Stimulated activated CD4-positive, alpha-beta T cell treated with anti-CD3 and anti-CD28 coated beads, Interleukin-15, amount 100 ng/mL, for 24 hours (primary cell): ENCODE measurements around the gene MYO18A.

Source experiments
- DNase-seq: peaks from one replicate; pipeline ENCODE4 v3.0.0-alpha.2; 2020

Gene MYO18A

GRCh38 chr17:29073045-29073444 lies 107.2 kb downstream of the MYO18A start:
- DNase-seq = no peak

GRCh38 chr17:29071303-29071702 lies 108.9 kb downstream of the MYO18A start:
- DNase-seq = no peak

GRCh38 chr17:29070781-29071180 lies 109.4 kb downstream of the MYO18A start:
- no peak for DNase-seq

- DNase-seq = no peak
Measured at GRCh38 chr17:29070308-29070707, 109.9 kb downstream of the MYO18A start.

GRCh38 chr17:29069526-29070041 lies 110.6 kb downstream of the MYO18A start:
- no peak for DNase-seq

- no peak for DNase-seq
Measured at GRCh38 chr17:29068818-29069217, 111.4 kb downstream of the MYO18A start.

GRCh38 chr17:29066606-29067005 lies 113.6 kb downstream of the MYO18A start:
- DNase-seq = no peak

GRCh38 chr17:29066047-29066446 lies 114.2 kb downstream of the MYO18A start:
- no peak for DNase-seq

- DNase-seq = no peak
Measured at GRCh38 chr17:29063992-29064391, 116.2 kb downstream of the MYO18A start.

GRCh38 chr17:29062215-29062614 lies 118.0 kb downstream of the MYO18A start:
- DNase-seq = no peak

- DNase-seq = no peak
Measured at GRCh38 chr17:29061036-29061435, 119.2 kb downstream of the MYO18A start.

- DNase-seq = no peak
Measured at GRCh38 chr17:29060475-29060874, 119.7 kb downstream of the MYO18A start.

- no peak for DNase-seq
Measured at GRCh38 chr17:29059281-29059680, 120.9 kb downstream of the MYO18A start.

- DNase-seq = no peak
Measured at GRCh38 chr17:29058391-29058790, 121.8 kb downstream of the MYO18A start.

GRCh38 chr17:29057361-29057760 lies 122.8 kb downstream of the MYO18A start:
- no peak for DNase-seq

- DNase-seq = no peak
Measured at GRCh38 chr17:29054835-29055234, 125.4 kb downstream of the MYO18A start.

- no peak for DNase-seq
Measured at GRCh38 chr17:29051731-29052130, 128.5 kb downstream of the MYO18A start.

GRCh38 chr17:29051194-29051593 lies 129.0 kb downstream of the MYO18A start:
- DNase-seq = no peak

GRCh38 chr17:29050176-29050575 lies 130.0 kb downstream of the MYO18A start:
- DNase-seq = no peak

- DNase-seq = no peak
Measured at GRCh38 chr17:29049541-29050145, 130.6 kb downstream of the MYO18A start.

GRCh38 chr17:29048440-29049368 lies 131.5 kb downstream of the MYO18A start:
- no peak for DNase-seq

GRCh38 chr17:29046473-29046839 lies 133.7 kb downstream of the MYO18A start:
- no peak for DNase-seq

- no peak for DNase-seq
Measured at GRCh38 chr17:29045734-29046472, 134.3 kb downstream of the MYO18A start.
